H1 (cell line): Measurements from ENCODE around the gene GAN. TPM values are rescaled to one million over a fixed set of nuclear protein-coding genes. Genes with fewer than 3 reads are reported as not detected.

Experiments
- CBX5 ChIP-seq: fragments of 300-800, 300-1000 bp; sonication (generic); IDR thresholded peaks from 2 replicates; pipeline ENCODE4 v1.7.1; 2016; ENCODE audit warnings: antibody characterized with exemption, low read length, low read depth
- CREB1 ChIP-seq: IDR thresholded peaks from 2 replicates; pipeline ENCODE4 v1.6.1; 2012; ENCODE audit warnings: inconsistent platforms
- GABPA ChIP-seq: IDR thresholded peaks from 2 replicates; pipeline ENCODE4 v1.6.1; 2011; ENCODE audit warnings: mild to moderate bottlenecking, low read length, moderate library complexity, borderline replicate concordance; ENCODE audit not compliant: insufficient read depth
- JUN ChIP-seq: IDR thresholded peaks from 2 replicates; pipeline ENCODE4 v1.6.1; 2011; ENCODE audit warnings: low read depth, mild to moderate bottlenecking, improper control_type of control experiment, low read length
- JUND ChIP-seq: IDR thresholded peaks from 2 replicates; pipeline ENCODE4 v1.6.1; 2011; ENCODE audit warnings: mild to moderate bottlenecking, improper control_type of control experiment, low read length
- RXRA ChIP-seq: IDR thresholded peaks from 2 replicates; pipeline ENCODE4 v1.6.1; 2011; ENCODE audit warnings: low read depth, mild to moderate bottlenecking, low read length, moderate library complexity; ENCODE audit not compliant: insufficient read depth
- TAF1 ChIP-seq: IDR thresholded peaks from 2 replicates; pipeline ENCODE4 v1.6.1; 2011; ENCODE audit warnings: mild to moderate bottlenecking, low read depth, low read length
- polyA plus RNA-seq, 7 experiments: library from polyadenylated mRNA; depleted of rRNA in 3 of 7; stranded (reverse) in 5 of 7; unstranded in 2 of 7; fragments of >200 nt in 5 of 7; fragments of 200-250 nt in 2 of 7; gene quantifications; 1 replicate in 5 of 7; 2 replicates in 1 of 7; 4 replicates in 1 of 7; pipeline versions ENCODE4 v1.2.1 to v1.2.3, GENCODE V29; 2011 to 2013; ENCODE audit warnings: missing spikeins in 2 of 7, mixed read lengths in 2 of 7
- total RNA-seq: library from RNA; stranded (reverse); fragmentation: NEBNext Ultra II Directional; extraction: Animal tissue kit (Norgen Biotek cat#: 25700); gene quantifications from 2 replicates; pipeline ENCODE4 v1.2.1, GENCODE V29; 2021

Gene GAN
- total and polyA plus RNA-seq, 2 of the 8 experiments (the other 6 are each of a cell fraction or from before 2014, with no cell fraction given) = 4.5 to 23.9 TPM

- TF ChIP-seq CREB1 (no peak), TAF1 (no peak), JUN (no peak), GABPA (no peak), JUND (no peak), RXRA (no peak), CBX5 (no peak)
- TF ChIP-seq, all 59 proteins: peak for 0
Observed at GRCh38 chr16:81401035-81401950, 86.5 kb downstream of the GAN start (continued).
